ENCODE measurements around the gene TRIM27. TPM values are rescaled to one million over a fixed set of nuclear protein-coding genes. Genes with fewer than 3 reads are reported as not detected.
"Not testable (repeated sequence)": the region's sequence is repeated elsewhere in the genome, so short reads cannot be mapped to it uniquely, and the experiment has no call there.

TRIM27 gene, protein sequence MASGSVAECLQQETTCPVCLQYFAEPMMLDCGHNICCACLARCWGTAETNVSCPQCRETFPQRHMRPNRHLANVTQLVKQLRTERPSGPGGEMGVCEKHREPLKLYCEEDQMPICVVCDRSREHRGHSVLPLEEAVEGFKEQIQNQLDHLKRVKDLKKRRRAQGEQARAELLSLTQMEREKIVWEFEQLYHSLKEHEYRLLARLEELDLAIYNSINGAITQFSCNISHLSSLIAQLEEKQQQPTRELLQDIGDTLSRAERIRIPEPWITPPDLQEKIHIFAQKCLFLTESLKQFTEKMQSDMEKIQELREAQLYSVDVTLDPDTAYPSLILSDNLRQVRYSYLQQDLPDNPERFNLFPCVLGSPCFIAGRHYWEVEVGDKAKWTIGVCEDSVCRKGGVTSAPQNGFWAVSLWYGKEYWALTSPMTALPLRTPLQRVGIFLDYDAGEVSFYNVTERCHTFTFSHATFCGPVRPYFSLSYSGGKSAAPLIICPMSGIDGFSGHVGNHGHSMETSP
- total RNA-seq: 75.7 to 77.0 TPM (median 76.1 TPM) in 3 replicates

GRCh38 chr6:28923318-28924102 lies at the start of gene TRIM27:
Gene TRIM27, minus strand, starts transcription at chr6:28923985. Its CDS starts 353 bp downstream, at chr6:28923632.
- peaks cover 24% of the 10 kb centered on the region for H3K36me3 Mint-ChIP-seq
- DNase-seq (ENCODE audit: low spot score in 2 of 2, unreplicated experiment in 2 of 2): peak; percentile 76 to 91
- H3K27ac Mint-ChIP-seq: peak within 1 kb of the TSS; percentile 97
- H3K4me1 Mint-ChIP-seq: peaks cover 30% of the 10 kb centered on the region
- H3K27me3 Mint-ChIP-seq (ENCODE audit: low read depth): no peaks in the 10 kb centered on the region
- peak within 1 kb of the TSS; percentile 92 for H3K4me3 Mint-ChIP-seq
- H3K9me3 Mint-ChIP-seq: no peaks in the 10 kb centered on the region
- no peak for TF ChIP-seq CTCF (IDR thresholded peaks at IDR 0.05; ENCODE audit: unreplicated experiment)

- H3K9me3 Mint-ChIP-seq: peaks cover 32% of the 10 kb centered on the region
- H3K36me3 Mint-ChIP-seq; H3K27ac Mint-ChIP-seq; H3K4me1 Mint-ChIP-seq; DNase-seq (ENCODE audit: low spot score in 2 of 2, unreplicated experiment in 2 of 2); H3K4me3 Mint-ChIP-seq; H3K27me3 Mint-ChIP-seq (ENCODE audit: low read depth): not testable (repeated sequence)
These were observed 46.3 kb upstream of the TRIM27 start for GRCh38 chr6:28970056-28970455.

DNA sequence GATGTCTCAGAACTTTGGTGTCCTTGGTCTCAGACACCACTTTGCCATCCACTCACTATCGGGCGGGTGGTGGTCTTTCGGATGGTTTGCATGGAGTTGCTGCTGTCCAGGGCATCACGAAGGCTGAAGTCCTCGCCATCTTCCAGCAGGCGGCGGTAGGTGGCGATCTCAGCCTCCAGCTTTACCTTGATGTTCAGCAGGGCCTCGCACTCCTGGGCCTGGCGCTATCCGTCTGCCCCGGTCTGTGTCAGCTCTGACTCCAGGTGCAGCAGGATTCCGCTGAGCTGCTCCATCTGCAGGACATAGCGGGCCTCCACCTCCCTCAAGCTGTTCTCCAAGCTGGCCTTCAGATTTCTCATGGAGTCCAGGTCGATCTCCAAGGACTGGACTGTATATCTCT lies 45.3 kb upstream of the TRIM27 start:
- no peak for TF ChIP-seq CTCF (IDR thresholded peaks at IDR 0.05; ENCODE audit: unreplicated experiment)
- Mint-ChIP-seq H3K4me1 (no peaks in the 10 kb centered on the region), H3K27ac (no peak overlapping the region), H3K27me3 (ENCODE audit: low read depth) (no peaks in the 10 kb centered on the region), H3K4me3 (no peak overlapping the region), H3K36me3 (peaks cover 4% of the 10 kb centered on the region), H3K9me3 (peaks cover 36% of the 10 kb centered on the region)
- DNase-seq (ENCODE audit: low spot score in 2 of 2, unreplicated experiment in 2 of 2): no peak

DNA sequence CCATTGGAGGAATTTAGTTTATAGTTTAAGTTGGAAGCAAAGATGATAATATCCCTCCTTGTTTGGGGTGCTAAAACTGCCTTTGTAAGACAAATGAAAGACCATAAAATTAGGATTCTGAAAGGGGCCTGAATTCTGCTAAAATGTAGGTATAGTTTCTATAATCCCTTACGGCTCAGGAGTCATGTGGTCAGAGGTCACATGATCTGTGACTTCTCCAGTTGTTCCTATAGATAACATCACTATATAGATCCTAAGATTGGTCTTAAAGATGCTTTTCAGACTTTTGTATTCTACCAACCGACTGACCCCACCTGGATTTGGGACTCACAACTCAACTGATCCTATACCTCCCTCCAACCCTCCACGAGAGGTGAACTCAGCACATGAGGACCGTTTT lies 44.7 kb upstream of the TRIM27 start:
- no peak for TF ChIP-seq CTCF (IDR thresholded peaks at IDR 0.05; ENCODE audit: unreplicated experiment)
- Mint-ChIP-seq H3K4me1 (no peaks in the 10 kb centered on the region), H3K27ac (no peak overlapping the region), H3K36me3 (peaks cover 4% of the 10 kb centered on the region), H3K4me3 (no peak overlapping the region), H3K9me3 (peaks cover 41% of the 10 kb centered on the region), H3K27me3 (ENCODE audit: low read depth) (no peaks in the 10 kb centered on the region)
- DNase-seq (ENCODE audit: low spot score in 2 of 2, unreplicated experiment in 2 of 2): no peak

DNA sequence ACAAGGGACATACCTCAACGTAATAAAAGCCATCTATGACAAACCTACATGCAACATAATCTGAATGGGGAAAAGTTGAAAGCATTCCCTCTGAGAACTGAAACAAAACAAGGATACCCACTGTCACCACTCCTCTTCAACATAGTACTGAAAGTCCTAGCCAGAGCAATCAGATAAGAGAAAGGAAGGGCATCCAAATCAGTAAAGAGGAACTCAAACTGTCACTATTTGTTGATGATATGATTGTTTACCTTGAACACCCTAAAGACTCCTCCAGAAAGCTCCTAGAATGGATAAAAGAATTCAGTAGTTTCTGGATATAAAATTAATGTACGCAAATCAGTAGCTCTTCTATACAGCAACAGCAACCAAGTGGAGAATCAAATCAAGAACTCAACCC lies 41.9 kb upstream of the TRIM27 start:
- H3K27me3 Mint-ChIP-seq (ENCODE audit: low read depth): no peaks in the 10 kb centered on the region
- no peak overlapping the region for H3K4me3 Mint-ChIP-seq

More for the DNA sequence above, 41.9 kb upstream of the TRIM27 start:
- H3K9me3 Mint-ChIP-seq: peaks cover 47% of the 10 kb centered on the region
- no peak for TF ChIP-seq CTCF (IDR thresholded peaks at IDR 0.05; ENCODE audit: unreplicated experiment)
- DNase-seq (ENCODE audit: low spot score in 2 of 2, unreplicated experiment in 2 of 2): no peak
- peaks cover 4% of the 10 kb centered on the region for H3K36me3 Mint-ChIP-seq
- no peaks in the 10 kb centered on the region for H3K4me1 Mint-ChIP-seq
- no peak overlapping the region for H3K27ac Mint-ChIP-seq

Measured in mesothelial cell of epicardium (in vitro differentiated cells).